HG03575 (cell line): ENCODE data around the gene FAM168A.
"Not testable (repeated sequence)": the region's sequence is repeated elsewhere in the genome, so short reads cannot be mapped to it uniquely, and the experiment has no call there.

Experiments used
- ATAC-seq: cut with Tn5 transposase; IDR thresholded peaks from one replicate; pipeline ENCODE4 v1.9.1; 2021; ENCODE audit not compliant: unreplicated experiment, insufficient number of reproducible peaks, low FRiP score; ENCODE audit errors: extremely low read depth

FAM168A gene

GRCh38 chr11:73495731-73496130 is 102.2 kb downstream of the FAM168A start:
- ATAC-seq = no peak

GRCh38 chr11:73493956-73494598 is 103.8 kb downstream of the FAM168A start:
- ATAC-seq = no peak

GRCh38 chr11:73481626-73482025 is 116.3 kb downstream of the FAM168A start:
- ATAC-seq = no peak

- ATAC-seq = no peak
Observed at GRCh38 chr11:73480677-73481076, 117.2 kb downstream of the FAM168A start.

GRCh38 chr11:73478737-73479347 is 119.1 kb downstream of the FAM168A start:
- no peak for ATAC-seq

- ATAC-seq = no peak
Observed at GRCh38 chr11:73477518-73477917, 120.4 kb downstream of the FAM168A start.

GRCh38 chr11:73475549-73476095 is 122.3 kb downstream of the FAM168A start:
- no peak for ATAC-seq

- no peak for ATAC-seq
Observed at GRCh38 chr11:73473252-73473651, 124.7 kb downstream of the FAM168A start.

- not testable (repeated sequence) for ATAC-seq
Observed at GRCh38 chr11:73470036-73470612, 127.8 kb downstream of the FAM168A start.

GRCh38 chr11:73469401-73469800 is 128.5 kb downstream of the FAM168A start:
- no peak for ATAC-seq

- ATAC-seq = no peak
Observed at GRCh38 chr11:73468590-73469161, 129.2 kb downstream of the FAM168A start.

- ATAC-seq = no peak
Observed at GRCh38 chr11:73467505-73467904, 130.4 kb downstream of the FAM168A start.

GRCh38 chr11:73466643-73467042 is 131.3 kb downstream of the FAM168A start:
- ATAC-seq = no peak

- no peak for ATAC-seq
Observed at GRCh38 chr11:73465871-73466270, 132.0 kb downstream of the FAM168A start.

GRCh38 chr11:73465023-73465675 is 132.8 kb downstream of the FAM168A start:
- no peak for ATAC-seq

GRCh38 chr11:73464347-73464746 is 133.6 kb downstream of the FAM168A start:
- no peak for ATAC-seq

GRCh38 chr11:73463359-73463758 is 134.6 kb downstream of the FAM168A start:
- ATAC-seq = no peak

GRCh38 chr11:73461964-73462363 is 135.9 kb downstream of the FAM168A start:
- ATAC-seq = no peak

- no peak for ATAC-seq
Observed at GRCh38 chr11:73461335-73461840, 136.5 kb downstream of the FAM168A start.
